Thyroid gland (tissue), 4 donors: Measurements from ENCODE around the gene ERG28.

Experiments
- POLR2A ChIP-seq, 2 donors: fragments of 450-650 bp; IDR thresholded peaks; one replicate each; pipeline ENCODE4 v1.6.1; 2017; ENCODE audit warnings: antibody characterized with exemption in 2 of 2, mild to moderate bottlenecking in 2 of 2, moderate library complexity in 1 of 2
- TF ChIP-seq, protein P1 (sequence below), 6 experiments: fragments of 200-600 bp in 3 of 6; fragments of 450-650 bp in 3 of 6; sonication (generic) in 3 of 6; IDR thresholded peaks; one replicate each; pipeline ENCODE4 v1.5.1; 2016 to 2019; ENCODE audit warnings: antibody characterized with exemption in 6 of 6, mild to moderate bottlenecking in 2 of 6, inconsistent platforms in 1 of 6, moderate library complexity in 1 of 6

DNA sequence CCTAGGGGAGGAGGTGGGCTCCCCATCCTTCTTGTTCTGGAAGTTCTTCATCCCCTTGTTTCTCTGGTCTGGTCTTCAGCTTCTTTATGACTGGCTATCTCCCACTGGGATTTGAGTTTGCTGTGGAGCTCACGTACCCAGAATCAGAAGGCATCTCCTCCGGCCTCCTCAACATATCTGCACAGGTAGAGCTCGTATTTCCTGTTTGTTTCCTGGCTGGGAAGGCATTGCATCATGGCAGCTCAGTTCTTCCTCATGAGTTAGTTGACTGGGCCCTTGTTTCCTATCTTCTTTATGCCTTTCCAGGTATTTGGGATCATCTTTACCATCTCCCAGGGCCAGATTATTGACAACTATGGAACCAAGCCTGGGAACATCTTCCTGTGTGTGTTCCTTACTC, 19.8 kb downstream of the ERG28 start:
- TF ChIP-seq, protein P1, sequence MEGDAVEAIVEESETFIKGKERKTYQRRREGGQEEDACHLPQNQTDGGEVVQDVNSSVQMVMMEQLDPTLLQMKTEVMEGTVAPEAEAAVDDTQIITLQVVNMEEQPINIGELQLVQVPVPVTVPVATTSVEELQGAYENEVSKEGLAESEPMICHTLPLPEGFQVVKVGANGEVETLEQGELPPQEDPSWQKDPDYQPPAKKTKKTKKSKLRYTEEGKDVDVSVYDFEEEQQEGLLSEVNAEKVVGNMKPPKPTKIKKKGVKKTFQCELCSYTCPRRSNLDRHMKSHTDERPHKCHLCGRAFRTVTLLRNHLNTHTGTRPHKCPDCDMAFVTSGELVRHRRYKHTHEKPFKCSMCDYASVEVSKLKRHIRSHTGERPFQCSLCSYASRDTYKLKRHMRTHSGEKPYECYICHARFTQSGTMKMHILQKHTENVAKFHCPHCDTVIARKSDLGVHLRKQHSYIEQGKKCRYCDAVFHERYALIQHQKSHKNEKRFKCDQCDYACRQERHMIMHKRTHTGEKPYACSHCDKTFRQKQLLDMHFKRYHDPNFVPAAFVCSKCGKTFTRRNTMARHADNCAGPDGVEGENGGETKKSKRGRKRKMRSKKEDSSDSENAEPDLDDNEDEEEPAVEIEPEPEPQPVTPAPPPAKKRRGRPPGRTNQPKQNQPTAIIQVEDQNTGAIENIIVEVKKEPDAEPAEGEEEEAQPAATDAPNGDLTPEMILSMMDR (IDR thresholded peaks at IDR 0.05): no peak
- no peak for TF ChIP-seq POLR2A (IDR thresholded peaks at IDR 0.05)
